A673 (cell line): Measurements from ENCODE around the gene GABRB3. TPM values are rescaled to one million over a fixed set of nuclear protein-coding genes. Genes with fewer than 3 reads are reported as not detected.

Experiments used
- BruUV-seq: library from RNA; stranded (reverse); fragments of 400-500 nt; replicated peaks from 2 replicates; lab custom pipeline; 2021; lab: Mats Ljungman, UMichigan
- CTCF ChIA-PET: fragments of 300-600 bp; sonication (Branson Sonifier 250); formaldehyde crosslinking; loops from one replicate; lab custom pipeline; 2022; ENCODE audit warnings: antibody characterized with exemption; lab: Charles Lee
- POLR2A ChIA-PET: fragments of 300-600 bp; sonication (Branson Sonifier 250); formaldehyde crosslinking; loops from one replicate; lab custom pipeline; 2022; ENCODE audit warnings: antibody characterized with exemption; ENCODE audit not compliant: low non-redundant PET; lab: Charles Lee
- DNase-seq: peaks from one replicate; pipeline ENCODE4 v3.0.0-alpha.2; 2015; ENCODE audit warnings: low spot score
- H3K27ac ChIP-seq: fragments of 200-600 bp; sonication (generic); 2 replicates; pipeline ENCODE4 v1.5.1; 2016; ENCODE audit warnings: mixed run types, low read depth, mild to moderate bottlenecking, mixed read lengths, antibody characterized with exemption, low read length; ENCODE audit not compliant: poor library complexity, severe bottlenecking
- H3K27me3 ChIP-seq: fragments of 200-600 bp; sonication (generic); replicated peaks from 2 replicates; pipeline ENCODE4 v1.6.1; 2017; ENCODE audit warnings: mixed run types, low read depth, mild to moderate bottlenecking, mixed read lengths, antibody characterized with exemption, low read length; ENCODE audit not compliant: insufficient read depth, poor library complexity
- H3K36me3 ChIP-seq: fragments of 200-600 bp; sonication (generic); 2 replicates; pipeline ENCODE4 v1.6.1; 2016; ENCODE audit warnings: mixed run types, mild to moderate bottlenecking, mixed read lengths, antibody characterized with exemption, low read length; ENCODE audit not compliant: insufficient read depth, poor library complexity, severe bottlenecking
- H3K4me1 ChIP-seq: fragments of 200-600 bp; sonication (generic); 2 replicates; pipeline ENCODE4 v1.6.1; 2017; ENCODE audit warnings: mixed run types, mild to moderate bottlenecking, mixed read lengths, antibody characterized with exemption, low read length; ENCODE audit not compliant: insufficient read depth, poor library complexity, severe bottlenecking
- H3K4me3 ChIP-seq: fragments of 200-600 bp; sonication (generic); 2 replicates; pipeline ENCODE4 v1.5.1; 2016; ENCODE audit warnings: low read depth, mixed run types, mild to moderate bottlenecking, mixed read lengths, low read length; ENCODE audit not compliant: poor library complexity, severe bottlenecking
- H3K9me3 ChIP-seq: fragments of 200-600 bp; sonication (generic); 2 replicates; pipeline ENCODE4 v1.6.1; 2016; ENCODE audit warnings: mixed run types, low read depth, mild to moderate bottlenecking, mixed read lengths, antibody characterized with exemption, low read length; ENCODE audit not compliant: poor library complexity, severe bottlenecking
- CTCF ChIP-seq: fragments of 300-800, 200-600 bp; sonication (generic); conservative IDR thresholded peaks from 2 replicates; pipeline ENCODE4 v1.5.1; 2017; ENCODE audit warnings: low read depth, mild to moderate bottlenecking, antibody characterized with exemption, low read length, moderate library complexity, mixed read lengths
- EZH2 ChIP-seq: fragments of 200-600 bp; sonication (generic); IDR thresholded peaks from 2 replicates; pipeline ENCODE4 v1.6.1; 2017; ENCODE audit warnings: borderline replicate concordance, low read depth, mild to moderate bottlenecking, mixed read lengths, antibody characterized with exemption, low read length; ENCODE audit not compliant: poor library complexity, severe bottlenecking
- intact Hi-C: fragments of 100-400 bp; cut with micrococcal nuclease; formaldehyde crosslinking; loops from one replicate; pipeline ENCODE4 v1.10.0; 2022; ENCODE audit not compliant: unreplicated experiment
- total RNA-seq: library from RNA; stranded (reverse); gene quantifications from 2 replicates; pipeline ENCODE4 v1.2.3, GENCODE V29; 2021

GABRB3 gene
- total RNA-seq, 1 experiment from 2014 or later, result not detected

- intact Hi-C loops, result no loop called here
- BruUV-seq, result no TSS peak
- ChIA-PET CTCF (no interaction called here), POLR2A (no interaction called here)
- Histone ChIP-seq H3K27ac (no peak overlapping the region), H3K27me3 (no peaks in the 10 kb centered on the region), H3K4me3 (no peak overlapping the region), H3K9me3 (peaks cover 50% of the 10 kb centered on the region), H3K4me1 (no peaks in the 10 kb centered on the region), H3K36me3 (no peaks in the 10 kb centered on the region)
- no peak for DNase-seq
- TF ChIP-seq CTCF (no peak), EZH2 (no peak)
Measured at GRCh38 chr15:26665957-26666791, 106.7 kb downstream of the GABRB3 start.

- CTCF ChIA-PET, result no interaction called here
- H3K4me1 ChIP-seq, result no peaks in the 10 kb centered on the region
- H3K36me3 ChIP-seq, result no peaks in the 10 kb centered on the region
- intact Hi-C loops, result no loop called here
- peaks cover 44% of the 10 kb centered on the region for H3K9me3 ChIP-seq
- TF ChIP-seq EZH2 (no peak), CTCF (no peak)
- no peaks in the 10 kb centered on the region for H3K27me3 ChIP-seq
- BruUV-seq, result no TSS peak
- H3K4me3 ChIP-seq, result no peak overlapping the region
- H3K27ac ChIP-seq, result no peak overlapping the region
- POLR2A ChIA-PET, result no interaction called here
- DNase-seq, result no peak
Measured at GRCh38 chr15:26662283-26662682, 110.6 kb downstream of the GABRB3 start.

- no peak overlapping the region for H3K4me3 ChIP-seq
- intact Hi-C loops, result no loop called here
- no peaks in the 10 kb centered on the region for H3K36me3 ChIP-seq
- H3K27me3 ChIP-seq, result no peaks in the 10 kb centered on the region
- DNase-seq, result no peak
- CTCF ChIA-PET, result no interaction called here
- no peaks in the 10 kb centered on the region for H3K4me1 ChIP-seq
- H3K9me3 ChIP-seq, result peaks cover 44% of the 10 kb centered on the region
- BruUV-seq, result no TSS peak
- H3K27ac ChIP-seq, result no peak overlapping the region
- TF ChIP-seq EZH2, result no peak
- no peak for TF ChIP-seq CTCF
- POLR2A ChIA-PET, result no interaction called here
Measured at GRCh38 chr15:26661748-26662147, 111.1 kb downstream of the GABRB3 start.
